ENCODE data around the gene GLIS2.
A peak's percentile ranks its signal among the peaks of the same experiment; 100 is the strongest.

GLIS2 gene

GRCh38 chr16:4330277-4330874, 14.5 kb downstream of the GLIS2 start (continued):
- TF ChIP-seq PRDM2 (tag by site-specific recombination; IDR thresholded peaks at IDR 0.05; ENCODE audit: borderline replicate concordance) (no peak), ZBTB20 (tag by site-specific recombination; IDR thresholded peaks at IDR 0.05) (no peak), ZNF654 (tag by site-specific recombination; IDR thresholded peaks at IDR 0.05; ENCODE audit: low read depth) (peak; percentile 59), KLF17 (tag by site-specific recombination; IDR thresholded peaks at IDR 0.05) (no peak), ZXDB (tag by site-specific recombination; IDR thresholded peaks at IDR 0.05) (no peak), ZSCAN23 (tag by site-specific recombination; IDR thresholded peaks at IDR 0.05) (no peak), ZNF24 (tag by site-specific recombination; IDR thresholded peaks at IDR 0.05) (no peak), ZNF211 (tag by site-specific recombination; IDR thresholded peaks at IDR 0.05; ENCODE audit: low read depth) (no peak), REPIN1 (tag by site-specific recombination; IDR thresholded peaks at IDR 0.05; ENCODE audit: low read depth) (no peak), ZNF549 (tag by site-specific recombination; IDR thresholded peaks at IDR 0.05) (no peak), ZNF791 (tag by site-specific recombination; IDR thresholded peaks at IDR 0.05) (no peak), ZNF324 (tag by site-specific recombination; IDR thresholded peaks at IDR 0.05) (no peak), ZNF621 (tag by site-specific recombination; IDR thresholded peaks at IDR 0.05) (no peak), ZNF175 (tag by site-specific recombination; IDR thresholded peaks at IDR 0.05) (no peak), ZNF416 (tag by site-specific recombination; IDR thresholded peaks at IDR 0.05) (no peak), GLIS1 (tag by site-specific recombination; IDR thresholded peaks at IDR 0.05) (no peak), ZNF585B (tag by site-specific recombination; IDR thresholded peaks at IDR 0.05) (no peak), ZNF548 (tag by site-specific recombination; IDR thresholded peaks at IDR 0.05) (no peak), ZNF544 (tag by site-specific recombination; IDR thresholded peaks at IDR 0.05) (no peak), ZNF521 (tag by site-specific recombination; IDR thresholded peaks at IDR 0.05) (no peak)
- TF ChIP-seq, protein P1, sequence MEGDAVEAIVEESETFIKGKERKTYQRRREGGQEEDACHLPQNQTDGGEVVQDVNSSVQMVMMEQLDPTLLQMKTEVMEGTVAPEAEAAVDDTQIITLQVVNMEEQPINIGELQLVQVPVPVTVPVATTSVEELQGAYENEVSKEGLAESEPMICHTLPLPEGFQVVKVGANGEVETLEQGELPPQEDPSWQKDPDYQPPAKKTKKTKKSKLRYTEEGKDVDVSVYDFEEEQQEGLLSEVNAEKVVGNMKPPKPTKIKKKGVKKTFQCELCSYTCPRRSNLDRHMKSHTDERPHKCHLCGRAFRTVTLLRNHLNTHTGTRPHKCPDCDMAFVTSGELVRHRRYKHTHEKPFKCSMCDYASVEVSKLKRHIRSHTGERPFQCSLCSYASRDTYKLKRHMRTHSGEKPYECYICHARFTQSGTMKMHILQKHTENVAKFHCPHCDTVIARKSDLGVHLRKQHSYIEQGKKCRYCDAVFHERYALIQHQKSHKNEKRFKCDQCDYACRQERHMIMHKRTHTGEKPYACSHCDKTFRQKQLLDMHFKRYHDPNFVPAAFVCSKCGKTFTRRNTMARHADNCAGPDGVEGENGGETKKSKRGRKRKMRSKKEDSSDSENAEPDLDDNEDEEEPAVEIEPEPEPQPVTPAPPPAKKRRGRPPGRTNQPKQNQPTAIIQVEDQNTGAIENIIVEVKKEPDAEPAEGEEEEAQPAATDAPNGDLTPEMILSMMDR (tag by site-specific recombination; IDR thresholded peaks at IDR 0.05): peak; percentile 60
- TF ChIP-seq, protein P2, sequence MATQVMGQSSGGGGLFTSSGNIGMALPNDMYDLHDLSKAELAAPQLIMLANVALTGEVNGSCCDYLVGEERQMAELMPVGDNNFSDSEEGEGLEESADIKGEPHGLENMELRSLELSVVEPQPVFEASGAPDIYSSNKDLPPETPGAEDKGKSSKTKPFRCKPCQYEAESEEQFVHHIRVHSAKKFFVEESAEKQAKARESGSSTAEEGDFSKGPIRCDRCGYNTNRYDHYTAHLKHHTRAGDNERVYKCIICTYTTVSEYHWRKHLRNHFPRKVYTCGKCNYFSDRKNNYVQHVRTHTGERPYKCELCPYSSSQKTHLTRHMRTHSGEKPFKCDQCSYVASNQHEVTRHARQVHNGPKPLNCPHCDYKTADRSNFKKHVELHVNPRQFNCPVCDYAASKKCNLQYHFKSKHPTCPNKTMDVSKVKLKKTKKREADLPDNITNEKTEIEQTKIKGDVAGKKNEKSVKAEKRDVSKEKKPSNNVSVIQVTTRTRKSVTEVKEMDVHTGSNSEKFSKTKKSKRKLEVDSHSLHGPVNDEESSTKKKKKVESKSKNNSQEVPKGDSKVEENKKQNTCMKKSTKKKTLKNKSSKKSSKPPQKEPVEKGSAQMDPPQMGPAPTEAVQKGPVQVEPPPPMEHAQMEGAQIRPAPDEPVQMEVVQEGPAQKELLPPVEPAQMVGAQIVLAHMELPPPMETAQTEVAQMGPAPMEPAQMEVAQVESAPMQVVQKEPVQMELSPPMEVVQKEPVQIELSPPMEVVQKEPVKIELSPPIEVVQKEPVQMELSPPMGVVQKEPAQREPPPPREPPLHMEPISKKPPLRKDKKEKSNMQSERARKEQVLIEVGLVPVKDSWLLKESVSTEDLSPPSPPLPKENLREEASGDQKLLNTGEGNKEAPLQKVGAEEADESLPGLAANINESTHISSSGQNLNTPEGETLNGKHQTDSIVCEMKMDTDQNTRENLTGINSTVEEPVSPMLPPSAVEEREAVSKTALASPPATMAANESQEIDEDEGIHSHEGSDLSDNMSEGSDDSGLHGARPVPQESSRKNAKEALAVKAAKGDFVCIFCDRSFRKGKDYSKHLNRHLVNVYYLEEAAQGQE (tag by site-specific recombination; IDR thresholded peaks at IDR 0.05): no peak
- TF ChIP-seq, protein P3, sequence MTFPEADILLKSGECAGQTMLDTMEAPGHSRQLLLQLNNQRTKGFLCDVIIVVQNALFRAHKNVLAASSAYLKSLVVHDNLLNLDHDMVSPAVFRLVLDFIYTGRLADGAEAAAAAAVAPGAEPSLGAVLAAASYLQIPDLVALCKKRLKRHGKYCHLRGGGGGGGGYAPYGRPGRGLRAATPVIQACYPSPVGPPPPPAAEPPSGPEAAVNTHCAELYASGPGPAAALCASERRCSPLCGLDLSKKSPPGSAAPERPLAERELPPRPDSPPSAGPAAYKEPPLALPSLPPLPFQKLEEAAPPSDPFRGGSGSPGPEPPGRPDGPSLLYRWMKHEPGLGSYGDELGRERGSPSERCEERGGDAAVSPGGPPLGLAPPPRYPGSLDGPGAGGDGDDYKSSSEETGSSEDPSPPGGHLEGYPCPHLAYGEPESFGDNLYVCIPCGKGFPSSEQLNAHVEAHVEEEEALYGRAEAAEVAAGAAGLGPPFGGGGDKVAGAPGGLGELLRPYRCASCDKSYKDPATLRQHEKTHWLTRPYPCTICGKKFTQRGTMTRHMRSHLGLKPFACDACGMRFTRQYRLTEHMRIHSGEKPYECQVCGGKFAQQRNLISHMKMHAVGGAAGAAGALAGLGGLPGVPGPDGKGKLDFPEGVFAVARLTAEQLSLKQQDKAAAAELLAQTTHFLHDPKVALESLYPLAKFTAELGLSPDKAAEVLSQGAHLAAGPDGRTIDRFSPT (tag by site-specific recombination; IDR thresholded peaks at IDR 0.05): no peak
- TF ChIP-seq, protein P4, sequence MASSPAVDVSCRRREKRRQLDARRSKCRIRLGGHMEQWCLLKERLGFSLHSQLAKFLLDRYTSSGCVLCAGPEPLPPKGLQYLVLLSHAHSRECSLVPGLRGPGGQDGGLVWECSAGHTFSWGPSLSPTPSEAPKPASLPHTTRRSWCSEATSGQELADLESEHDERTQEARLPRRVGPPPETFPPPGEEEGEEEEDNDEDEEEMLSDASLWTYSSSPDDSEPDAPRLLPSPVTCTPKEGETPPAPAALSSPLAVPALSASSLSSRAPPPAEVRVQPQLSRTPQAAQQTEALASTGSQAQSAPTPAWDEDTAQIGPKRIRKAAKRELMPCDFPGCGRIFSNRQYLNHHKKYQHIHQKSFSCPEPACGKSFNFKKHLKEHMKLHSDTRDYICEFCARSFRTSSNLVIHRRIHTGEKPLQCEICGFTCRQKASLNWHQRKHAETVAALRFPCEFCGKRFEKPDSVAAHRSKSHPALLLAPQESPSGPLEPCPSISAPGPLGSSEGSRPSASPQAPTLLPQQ (tag by site-specific recombination; IDR thresholded peaks at IDR 0.05): no peak; the same call in 1 of the 2 replicates
